Kidney tubule cell (primary cell): ENCODE measurements around the gene SRSF11.

Source experiments
- DNase-seq: peaks from one replicate; pipeline ENCODE4 v3.0.0-alpha.2; 2018; ENCODE audit warnings: low spot score

Gene SRSF11

DNA sequence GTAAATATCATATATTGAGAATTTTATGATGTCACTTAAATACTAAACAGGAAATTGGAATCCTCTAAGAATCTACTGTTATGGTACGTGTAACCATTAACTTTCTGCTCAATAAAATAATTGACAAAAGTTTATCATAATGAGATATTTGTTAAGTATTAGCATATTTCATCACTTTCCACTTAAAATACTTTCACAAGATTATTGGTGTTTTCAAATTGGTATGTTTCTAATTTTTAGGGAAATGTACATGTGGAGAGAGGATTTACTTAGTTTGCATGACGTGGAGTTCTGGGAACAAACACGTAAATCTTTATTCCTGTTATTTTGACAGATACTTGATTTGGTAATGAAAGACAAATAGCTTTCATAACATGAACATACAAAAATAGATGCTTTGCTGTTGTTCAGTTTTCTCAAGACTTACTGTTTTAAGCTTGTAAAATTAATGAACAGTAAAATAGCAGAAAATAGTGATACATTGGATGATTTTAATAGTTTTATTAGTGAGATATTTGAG lies 1.6 kb downstream of the SRSF11 start:
- no peak for DNase-seq

DNA sequence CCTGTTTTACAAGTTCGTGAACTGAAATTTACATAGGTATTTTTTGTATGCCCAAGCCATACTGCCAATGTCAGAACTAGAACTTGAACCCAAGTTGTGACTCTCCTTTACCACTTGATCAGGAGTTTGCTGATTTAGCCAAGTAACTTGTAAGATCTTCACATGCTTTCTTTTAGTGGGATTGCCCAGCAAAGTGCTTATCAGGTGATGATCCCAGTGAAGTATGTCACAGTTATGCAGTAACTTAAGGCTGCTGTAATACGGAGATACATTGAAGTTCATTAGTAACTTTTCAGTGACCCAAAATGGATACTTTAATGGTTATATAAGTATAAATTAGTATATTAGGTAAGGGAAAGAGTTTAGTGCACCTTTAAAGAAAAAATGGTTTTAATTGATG lies 3.8 kb downstream of the SRSF11 start:
- DNase-seq = no peak

DNA sequence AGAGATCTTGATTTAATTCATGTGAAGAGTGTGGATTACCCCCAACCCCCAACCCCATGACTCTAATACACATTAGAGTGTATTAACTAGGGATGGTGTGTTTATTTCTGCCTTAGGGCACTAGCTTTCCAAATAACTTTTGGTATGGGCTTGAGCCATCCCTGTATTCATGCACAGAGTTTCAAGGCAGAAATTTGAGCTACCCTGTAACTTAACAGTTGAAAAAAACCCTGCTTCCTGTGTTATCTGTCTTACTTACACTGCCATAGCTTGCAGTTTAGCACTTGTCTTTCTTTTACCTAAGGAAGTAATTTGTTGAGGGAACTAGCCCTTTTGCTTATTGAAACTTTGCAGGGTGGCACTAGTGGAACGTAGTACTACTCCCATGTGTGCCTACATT lies 6.3 kb downstream of the SRSF11 start:
- no peak for DNase-seq

DNA sequence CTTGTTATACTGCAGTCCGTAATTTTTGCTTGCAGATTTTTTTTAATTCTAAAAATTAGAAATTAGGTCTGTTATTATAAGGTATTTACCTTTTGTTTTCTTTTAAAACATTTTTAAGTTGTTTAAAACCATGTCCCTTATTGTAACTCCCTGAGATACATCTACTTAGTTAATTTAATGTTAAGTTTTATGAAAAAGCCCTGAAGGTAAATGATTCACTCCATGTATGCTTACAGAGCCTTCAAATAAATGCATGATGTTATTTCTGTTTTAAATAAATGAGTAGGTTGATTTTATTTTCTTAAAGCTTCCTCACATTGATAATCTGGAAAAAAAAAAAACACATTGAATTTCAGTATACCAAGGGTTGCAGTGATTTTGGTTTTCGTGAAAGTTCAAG lies 7.5 kb downstream of the SRSF11 start:
- DNase-seq = no peak

DNA sequence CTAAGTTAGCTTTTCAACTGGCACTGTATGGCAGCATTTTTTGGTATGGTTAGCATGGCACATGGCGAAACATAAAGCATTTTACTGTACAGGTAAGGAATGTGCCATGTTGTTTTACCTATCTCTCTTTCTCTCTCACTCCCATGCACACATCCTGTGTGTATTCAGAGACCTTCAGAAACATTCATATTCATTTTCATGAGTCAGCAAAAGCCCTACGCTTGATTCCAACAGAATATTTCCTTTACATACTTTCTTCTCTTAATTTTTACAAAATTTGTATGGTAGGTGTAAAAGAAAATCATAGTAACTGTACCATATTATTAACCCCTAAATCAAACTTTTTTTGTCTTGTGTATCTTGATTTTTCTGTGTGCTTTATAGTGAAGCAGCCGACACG lies 10.3 kb downstream of the SRSF11 start:
- DNase-seq = no peak

DNA sequence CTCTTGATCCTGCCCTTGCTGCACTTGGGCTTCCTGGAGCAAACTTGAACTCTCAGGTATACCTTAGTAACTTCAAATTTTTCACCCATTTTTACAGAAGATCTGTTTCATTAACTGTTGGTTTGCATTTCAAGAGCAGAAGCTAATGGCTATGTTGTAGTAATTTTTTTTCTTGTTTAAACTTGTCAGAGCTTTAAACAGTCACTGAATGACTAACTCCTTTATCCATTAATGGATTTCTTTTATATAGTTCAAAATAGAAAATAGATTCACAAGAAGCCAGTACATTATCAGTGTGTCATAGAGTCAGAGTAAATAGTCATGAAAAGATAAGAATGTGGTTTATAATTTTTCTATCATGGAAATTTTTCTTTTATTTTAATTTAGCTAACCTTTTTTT lies 13.6 kb downstream of the SRSF11 start:
- no peak for DNase-seq

DNA sequence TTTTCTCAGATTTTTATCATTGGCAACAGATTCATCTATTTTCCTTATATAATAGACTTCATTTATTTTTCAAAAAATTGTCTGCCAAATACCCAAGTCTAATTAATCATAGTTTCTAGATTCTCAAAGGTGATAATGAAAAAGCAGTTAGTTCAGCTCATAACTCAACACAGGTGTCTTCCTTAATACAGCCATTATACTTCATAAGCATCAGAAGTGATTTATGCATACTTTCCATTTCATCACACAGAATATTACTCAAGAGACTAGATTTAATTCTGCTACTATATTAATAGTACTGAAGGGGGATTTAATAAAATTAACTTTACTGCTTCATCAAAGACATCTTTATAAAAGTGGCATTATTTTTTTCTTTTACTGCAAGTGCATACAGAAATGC lies 18.8 kb downstream of the SRSF11 start:
- DNase-seq = no peak

DNA sequence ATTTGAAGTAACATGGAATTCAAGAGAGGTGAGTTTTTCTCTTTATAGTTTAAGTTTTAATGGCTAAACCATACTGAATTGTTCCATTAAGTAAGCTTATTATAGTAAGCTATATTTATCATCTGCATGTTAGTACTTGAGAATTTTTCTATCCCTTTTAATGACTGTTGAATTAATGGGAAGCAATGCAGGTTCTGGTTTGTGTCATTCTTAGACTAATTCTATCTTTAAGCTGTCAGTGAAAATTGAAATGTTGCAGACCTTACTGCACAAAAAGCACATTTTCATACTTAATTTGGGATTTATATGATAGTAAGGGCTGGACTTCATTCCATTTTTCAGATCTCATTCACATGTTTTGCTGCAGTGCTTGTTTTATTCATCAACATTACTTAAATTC lies 25.9 kb downstream of the SRSF11 start:
- DNase-seq = no peak

DNA sequence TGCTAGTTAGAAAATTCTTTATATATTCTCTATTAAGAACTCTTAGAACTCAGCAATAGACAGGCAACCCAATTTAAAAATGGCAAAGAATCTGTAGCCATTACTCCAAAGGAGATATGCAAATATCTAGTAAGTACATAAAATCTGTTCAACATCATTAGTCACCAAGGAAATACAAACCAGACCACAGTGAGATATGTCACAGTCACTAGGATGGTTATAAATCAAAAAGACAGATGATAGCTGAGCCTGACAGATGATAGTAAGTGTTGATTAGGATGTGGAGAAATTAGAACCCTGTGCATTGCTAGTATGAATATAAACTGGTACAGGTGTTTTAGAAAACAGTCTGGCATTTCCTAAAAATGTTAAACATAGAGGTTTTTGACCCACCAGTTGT lies 26.6 kb downstream of the SRSF11 start:
- DNase-seq = peak; percentile 8

DNA sequence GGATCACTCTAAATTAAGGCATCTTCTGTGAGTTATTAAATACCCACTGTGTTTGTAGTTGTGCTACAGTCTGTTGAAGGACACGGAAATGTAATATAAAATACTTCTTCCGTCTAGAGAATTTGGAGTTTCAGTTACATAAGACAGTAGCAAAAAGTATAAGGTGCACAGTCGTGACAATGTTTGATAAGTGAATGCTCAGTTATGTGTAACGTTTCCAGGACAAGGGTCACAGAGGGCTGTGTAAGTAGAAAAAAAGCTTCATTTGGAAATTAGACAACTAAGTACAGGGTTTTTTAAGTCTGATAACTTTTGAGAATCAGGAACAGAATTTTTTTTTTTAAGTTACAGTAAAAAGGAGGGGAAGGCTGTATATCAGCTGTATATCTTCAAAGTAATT lies 27.5 kb downstream of the SRSF11 start:
- DNase-seq = no peak

DNA sequence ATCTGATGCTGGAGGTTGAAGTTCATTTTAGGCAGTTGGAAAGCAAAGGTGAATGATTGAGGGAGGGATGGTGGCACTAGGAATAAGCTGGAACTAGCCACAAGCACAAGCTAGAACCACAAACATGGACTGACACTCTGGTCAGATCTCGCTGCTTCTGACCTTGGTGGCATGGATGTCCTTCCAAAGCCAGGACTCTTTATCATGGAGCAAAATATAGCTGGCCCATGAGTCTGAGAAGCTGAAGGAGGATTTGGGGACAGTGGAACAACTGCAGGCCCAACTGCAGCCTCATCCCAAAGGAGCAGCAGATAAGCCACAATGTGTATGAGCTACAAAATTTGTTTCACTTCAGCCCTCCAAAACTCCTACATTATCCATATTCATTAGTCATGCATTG lies 35.5 kb downstream of the SRSF11 start:
- DNase-seq = no peak

DNA sequence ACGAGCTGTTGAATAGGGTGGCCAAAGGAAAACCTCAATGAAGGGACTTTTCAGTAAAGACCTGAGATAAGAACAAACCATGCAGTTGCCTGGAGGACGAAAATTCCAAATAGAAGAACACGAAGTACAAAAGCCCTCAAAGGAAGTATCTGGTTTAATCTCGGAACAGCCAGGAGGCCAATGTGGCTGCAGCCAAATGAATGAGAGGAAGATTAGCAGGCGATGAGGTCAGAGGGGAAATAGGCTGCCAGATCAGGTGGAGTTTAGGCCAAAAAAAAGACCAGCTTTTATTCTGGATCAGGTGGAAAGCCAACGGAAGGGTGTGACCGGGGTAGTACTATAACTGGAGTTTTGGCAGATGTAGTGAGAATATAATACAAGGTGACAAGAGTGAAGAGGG lies 43.7 kb downstream of the SRSF11 start:
- DNase-seq = no peak

DNA sequence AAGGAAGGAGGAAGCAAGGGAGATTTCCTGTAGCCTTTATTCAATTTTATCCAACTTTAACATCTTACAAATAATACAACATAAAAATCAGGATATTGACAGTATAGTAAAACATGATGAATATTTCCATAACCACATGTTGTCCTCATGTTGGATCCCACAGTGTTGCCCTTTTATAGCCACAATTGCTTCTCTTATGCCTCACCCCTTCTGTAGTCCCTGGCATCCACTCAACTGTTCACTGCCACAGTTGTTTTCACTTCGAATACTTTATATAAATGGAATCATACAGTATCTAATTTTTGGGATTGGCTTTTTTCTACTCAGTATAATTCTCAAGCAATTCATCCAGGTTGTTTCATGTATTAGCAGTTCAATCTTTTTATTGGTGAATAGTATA lies 44.8 kb downstream of the SRSF11 start:
- DNase-seq = no peak

DNA sequence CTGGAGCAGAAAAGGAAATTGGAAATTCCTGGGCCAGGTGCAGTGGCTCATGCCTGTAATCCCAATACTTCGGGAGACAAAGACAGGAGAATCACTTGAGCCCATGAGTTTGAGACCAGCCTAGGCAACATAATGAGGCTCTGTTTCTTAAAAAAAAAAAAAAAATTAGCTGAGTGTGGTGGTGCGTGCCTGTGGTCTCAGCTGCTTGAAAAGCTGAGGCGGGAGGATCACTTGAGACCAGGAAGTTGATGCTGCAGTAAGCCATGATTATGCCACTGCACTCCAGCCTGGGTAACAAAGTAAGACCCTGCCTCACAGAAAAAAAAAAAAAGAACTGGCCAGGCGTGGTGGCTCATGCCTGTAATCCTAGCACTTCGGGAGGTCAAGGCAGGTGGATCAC lies 56.7 kb downstream of the SRSF11 start:
- DNase-seq = no peak

DNA sequence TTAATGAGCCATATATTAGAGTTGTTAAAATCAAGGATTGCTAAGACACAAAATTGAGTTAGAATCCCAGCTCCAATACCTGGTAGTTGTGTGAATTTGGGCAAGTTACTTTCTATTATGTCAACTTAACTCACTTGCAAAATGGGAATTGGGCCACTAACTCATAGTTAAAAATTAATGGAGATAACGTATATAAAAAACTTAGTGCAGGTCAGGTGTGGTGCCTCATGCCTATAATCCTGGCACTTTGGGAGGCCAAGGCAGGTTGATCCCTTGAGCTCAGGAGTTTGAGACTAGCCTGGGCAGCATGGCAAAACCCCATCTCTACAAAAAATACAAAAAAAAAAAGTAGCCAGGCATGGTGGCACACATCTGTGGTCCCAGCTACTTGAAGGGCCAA lies 57.5 kb downstream of the SRSF11 start:
- no peak for DNase-seq

DNA sequence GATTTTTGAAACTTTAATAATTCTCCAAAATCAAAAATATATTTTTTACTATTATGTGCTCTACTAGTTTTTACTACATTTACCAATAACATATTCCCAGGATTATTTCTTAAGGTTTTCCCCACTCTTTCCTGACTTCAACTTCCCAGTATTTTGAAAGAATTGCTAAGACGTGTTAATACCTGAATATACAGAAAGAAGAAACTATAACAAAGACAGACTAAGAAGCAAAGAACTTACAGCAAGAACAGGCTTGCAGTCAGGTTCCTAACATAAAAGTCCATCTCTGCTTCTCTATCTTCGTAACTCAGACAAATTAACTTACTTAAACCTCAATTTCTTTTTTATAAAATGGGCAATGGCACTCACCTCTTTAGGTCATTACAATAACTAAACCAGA lies 63.2 kb downstream of the SRSF11 start:
- DNase-seq = no peak

DNA sequence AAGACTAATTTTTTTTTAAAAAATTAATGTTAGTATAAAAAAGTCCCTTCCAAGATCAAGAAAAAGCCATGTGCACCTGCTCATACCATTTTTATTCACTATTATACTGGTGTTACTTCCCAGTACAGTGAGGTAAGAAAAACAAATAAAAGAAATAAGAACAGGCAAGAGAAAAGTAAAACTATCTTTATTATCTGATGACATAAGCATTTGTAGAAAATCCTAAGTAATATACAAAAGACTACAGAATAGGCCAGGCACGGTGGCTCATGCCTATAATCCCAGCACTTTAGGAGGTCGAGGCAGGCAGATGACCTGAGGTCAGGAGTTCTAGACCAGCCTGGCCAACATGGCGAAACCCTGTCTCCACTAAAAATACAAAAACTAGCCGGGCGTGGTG lies 65.3 kb downstream of the SRSF11 start:
- no peak for DNase-seq

DNA sequence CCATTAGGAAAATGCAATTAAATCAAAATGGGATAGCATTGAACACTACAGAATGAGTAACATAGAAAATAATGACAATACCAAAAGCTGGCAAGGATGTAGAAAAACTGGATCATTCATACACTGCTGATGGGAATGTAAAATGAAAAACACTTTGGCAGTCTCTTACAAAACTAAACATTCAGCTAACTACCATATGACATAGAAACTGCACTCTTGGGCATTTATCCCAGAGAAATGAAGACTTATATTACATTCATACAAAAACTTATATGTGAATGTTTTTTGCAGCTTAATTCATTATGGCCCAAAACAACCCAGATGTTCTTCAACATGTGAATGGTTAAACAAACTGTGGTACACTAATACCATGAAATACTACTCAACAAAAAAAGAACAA lies 67.0 kb downstream of the SRSF11 start:
- no peak for DNase-seq

DNA sequence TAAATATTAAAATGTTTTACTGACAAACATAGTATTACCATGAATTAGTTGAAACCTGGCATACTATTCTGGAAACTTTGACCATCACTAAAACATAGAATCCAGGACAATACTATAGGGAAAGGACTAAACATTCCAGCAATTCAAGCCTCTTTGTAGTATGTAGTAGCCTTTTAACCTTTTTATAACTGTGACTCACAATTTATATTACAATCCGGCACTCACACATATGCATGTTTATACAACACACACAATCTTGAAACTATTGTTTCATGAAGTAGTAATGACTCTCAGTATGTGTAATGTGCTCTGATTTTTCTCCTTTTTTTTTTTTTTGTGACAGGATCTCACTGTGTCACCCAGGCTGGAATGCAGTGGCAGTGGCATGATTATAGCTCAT lies 69.0 kb downstream of the SRSF11 start:
- DNase-seq = no peak

DNA sequence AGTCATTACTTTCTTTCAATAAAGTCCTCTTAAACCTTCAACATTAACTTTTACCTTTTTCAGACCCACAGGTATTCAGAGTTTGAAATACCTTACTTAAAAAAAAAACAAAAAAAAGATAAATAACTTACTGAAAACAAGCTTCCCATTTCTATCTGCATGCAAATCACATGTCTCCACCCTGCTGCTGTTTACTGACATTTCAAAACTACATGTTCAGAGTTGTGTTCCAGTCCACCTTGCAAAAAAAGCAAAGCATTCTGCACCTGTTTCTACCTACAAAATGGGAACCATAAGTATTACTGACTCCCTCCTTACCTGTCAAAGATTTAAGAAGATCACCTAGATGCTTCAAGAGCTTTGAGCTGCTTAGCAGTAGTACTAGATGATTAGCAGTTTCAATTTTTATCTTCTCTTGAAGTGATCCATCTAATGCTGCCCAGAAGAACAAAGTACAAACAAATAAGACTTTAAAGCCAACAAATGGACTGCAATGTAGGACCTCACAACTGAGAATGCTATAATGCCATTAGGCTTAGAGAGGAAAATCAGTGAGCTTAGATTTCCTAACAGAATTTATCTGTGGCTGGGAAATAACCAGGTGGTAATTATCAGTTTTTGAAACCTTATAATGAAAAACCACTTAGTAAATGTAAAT lies 72.1 kb downstream of the SRSF11 start:
- no peak for DNase-seq

DNA sequence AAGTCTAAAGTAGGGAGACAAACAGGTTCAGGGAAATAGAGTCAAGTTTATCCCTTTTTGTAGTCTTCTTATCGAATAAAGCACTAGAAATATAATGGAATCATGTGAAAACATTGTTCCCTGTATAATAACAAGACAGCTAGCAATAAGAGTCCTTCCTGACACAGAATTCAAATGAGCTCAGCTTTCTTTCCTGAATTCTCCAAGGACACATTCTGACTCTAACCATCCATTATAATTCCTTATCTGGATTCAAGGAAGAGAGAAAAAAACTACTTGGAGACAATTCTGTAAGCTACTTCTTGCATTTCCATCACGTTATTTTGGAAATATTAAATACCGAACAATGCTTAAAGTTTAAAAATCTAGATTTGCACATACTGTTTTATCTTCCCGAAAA lies 74.6 kb downstream of the SRSF11 start:
- no peak for DNase-seq

DNA sequence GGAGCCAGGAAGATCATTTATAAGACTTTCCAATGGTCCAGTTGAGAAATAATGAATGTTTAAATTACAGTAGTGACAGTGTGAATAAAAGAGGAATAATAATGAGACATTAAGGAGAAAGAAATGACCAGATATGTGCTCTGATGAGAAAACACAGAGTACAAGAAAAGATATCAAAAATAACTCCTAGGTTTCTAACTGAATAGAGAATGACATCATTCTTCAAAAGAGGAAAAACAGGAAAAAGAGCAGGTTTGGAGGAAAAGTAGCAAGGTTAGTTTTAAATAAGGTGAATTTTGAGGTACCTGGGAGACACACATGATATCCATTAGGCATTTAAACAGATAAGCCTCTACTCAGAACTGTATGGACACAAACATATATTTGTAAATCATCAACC lies 78.3 kb downstream of the SRSF11 start:
- DNase-seq = no peak
